Thyroid gland (tissue), 4 donors: ENCODE results near the gene KLLN. TPM values are rescaled to one million over a fixed set of nuclear protein-coding genes. Genes with fewer than 3 reads are reported as not detected.

Source experiments
- DNase-seq, 2 donors: peaks; one replicate each; pipeline ENCODE4 v3.0.0-alpha.2; 2019
- H3K27ac ChIP-seq, 3 donors: fragments of 200-600 bp; sonication (generic); 1 replicate in 2 of 3; 2 replicates in 1 of 3; pipeline ENCODE4 v1.5.1; 2016 to 2019; ENCODE audit warnings: mild to moderate bottlenecking in 1 of 3, moderate library complexity in 1 of 3
- H3K27me3 ChIP-seq: fragments of 200-600 bp; sonication (generic); one replicate; pipeline ENCODE4 v1.5.1; 2019
- H3K36me3 ChIP-seq, 2 donors: fragments of 200-600 bp; sonication (generic); one replicate each; pipeline ENCODE4 v1.5.1; 2016 to 2019
- H3K4me1 ChIP-seq, 2 donors: fragments of 200-600 bp; sonication (generic); one replicate each; pipeline ENCODE4 v1.5.1; 2017 to 2019
- H3K4me3 ChIP-seq, 3 donors: fragments of 200-600 bp; sonication (generic); replicated peaks in 1 of 3; 1 replicate in 2 of 3; 2 replicates in 1 of 3; pipeline ENCODE4 v1.5.1; 2016; ENCODE audit warnings: mild to moderate bottlenecking in 1 of 3
- H3K9me3 ChIP-seq: fragments of 200-600 bp; sonication (generic); one replicate; pipeline ENCODE4 v1.5.1; 2017
- POLR2A ChIP-seq, 2 donors: fragments of 450-650 bp; IDR thresholded peaks; one replicate each; pipeline ENCODE4 v1.6.1; 2017; ENCODE audit warnings: antibody characterized with exemption in 2 of 2, mild to moderate bottlenecking in 2 of 2, moderate library complexity in 1 of 2
- WGBS, 2 donors: methylation state at CpG; one replicate each; pipeline ENCODE4 v1.1.5; 2017; 5-methylcytosine and 5-hydroxymethylcytosine counted together
- intact Hi-C: fragments of 100-400 bp; cut with DNase I; formaldehyde crosslinking; loops from one replicate; pipeline ENCODE4 v1.15.1; 2023
- small RNA-seq: library from RNA; depleted of rRNA; stranded (forward); fragments of <200 nt; gene quantifications from one replicate; pipeline ENCODE3, GENCODE V24; 2016
- total RNA-seq, 4 donors: library from RNA; depleted of rRNA; stranded (reverse); fragments of >200 nt; gene quantifications; one replicate each; pipeline ENCODE4 v1.2.3, GENCODE V29; 2016
- TF ChIP-seq, protein P1 (sequence below), 6 experiments: fragments of 200-600 bp in 3 of 6; fragments of 450-650 bp in 3 of 6; sonication (generic) in 3 of 6; IDR thresholded peaks; one replicate each; pipeline ENCODE4 v1.5.1; 2016 to 2019; ENCODE audit warnings: antibody characterized with exemption in 6 of 6, mild to moderate bottlenecking in 2 of 6, inconsistent platforms in 1 of 6, moderate library complexity in 1 of 6

KLLN gene
- total RNA-seq, 4 donors from 2014 or later = 0.27 to 1.2 (median 0.54) TPM

DNA sequence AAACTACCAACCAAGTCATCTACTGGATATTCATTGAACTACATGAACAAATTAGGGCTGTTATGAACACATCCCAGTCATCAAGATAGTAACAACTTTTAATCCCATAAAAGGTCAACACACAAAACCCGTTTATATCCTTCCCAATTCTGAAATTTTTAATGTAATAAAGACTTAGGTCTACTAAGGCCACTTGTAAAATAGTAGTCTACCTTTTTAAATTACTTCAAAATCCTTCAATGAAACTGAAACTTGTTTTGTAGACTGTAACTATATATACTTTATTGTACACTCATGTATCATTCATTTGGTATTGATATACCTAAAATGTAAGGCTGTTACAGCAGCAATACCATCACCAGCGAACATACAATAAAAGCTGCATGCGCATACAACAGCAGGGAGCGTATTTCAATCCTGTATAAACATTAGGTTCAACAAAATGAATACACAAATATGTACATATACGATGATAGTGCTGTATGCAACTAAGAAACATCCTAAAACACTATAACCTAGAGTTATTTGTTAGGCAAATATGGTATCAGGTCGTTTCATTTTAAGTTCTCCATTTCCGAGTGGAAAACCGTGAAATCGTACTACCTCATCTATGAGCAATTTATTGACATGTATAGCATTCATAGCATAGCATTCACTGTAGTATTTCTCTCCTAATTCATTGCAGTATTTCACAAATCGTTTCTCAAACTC, 46.3 kb downstream of the KLLN start:
- H3K4me1 ChIP-seq = peaks cover 0 to 13% of the 10 kb centered on the region in 2 donors
- peak overlapping the region; percentile 75 to 85 (median 80) for H3K27ac ChIP-seq
- H3K4me3 ChIP-seq = peak overlapping the region; percentile 19 to 65 (median 64)
- no peaks in the 10 kb centered on the region for H3K36me3 ChIP-seq
- 24 to 26% methylated on average over 10 of the region's 10 CpGs for WGBS, 2 donors
- intact Hi-C loops = no loop called here
- no peak for DNase-seq
- H3K9me3 ChIP-seq = no peaks in the 10 kb centered on the region
- TF ChIP-seq, protein P1, sequence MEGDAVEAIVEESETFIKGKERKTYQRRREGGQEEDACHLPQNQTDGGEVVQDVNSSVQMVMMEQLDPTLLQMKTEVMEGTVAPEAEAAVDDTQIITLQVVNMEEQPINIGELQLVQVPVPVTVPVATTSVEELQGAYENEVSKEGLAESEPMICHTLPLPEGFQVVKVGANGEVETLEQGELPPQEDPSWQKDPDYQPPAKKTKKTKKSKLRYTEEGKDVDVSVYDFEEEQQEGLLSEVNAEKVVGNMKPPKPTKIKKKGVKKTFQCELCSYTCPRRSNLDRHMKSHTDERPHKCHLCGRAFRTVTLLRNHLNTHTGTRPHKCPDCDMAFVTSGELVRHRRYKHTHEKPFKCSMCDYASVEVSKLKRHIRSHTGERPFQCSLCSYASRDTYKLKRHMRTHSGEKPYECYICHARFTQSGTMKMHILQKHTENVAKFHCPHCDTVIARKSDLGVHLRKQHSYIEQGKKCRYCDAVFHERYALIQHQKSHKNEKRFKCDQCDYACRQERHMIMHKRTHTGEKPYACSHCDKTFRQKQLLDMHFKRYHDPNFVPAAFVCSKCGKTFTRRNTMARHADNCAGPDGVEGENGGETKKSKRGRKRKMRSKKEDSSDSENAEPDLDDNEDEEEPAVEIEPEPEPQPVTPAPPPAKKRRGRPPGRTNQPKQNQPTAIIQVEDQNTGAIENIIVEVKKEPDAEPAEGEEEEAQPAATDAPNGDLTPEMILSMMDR (IDR thresholded peaks at IDR 0.05) = no peak
- TF ChIP-seq POLR2A (IDR thresholded peaks at IDR 0.05) = no peak
- H3K27me3 ChIP-seq = no peaks in the 10 kb centered on the region

DNA sequence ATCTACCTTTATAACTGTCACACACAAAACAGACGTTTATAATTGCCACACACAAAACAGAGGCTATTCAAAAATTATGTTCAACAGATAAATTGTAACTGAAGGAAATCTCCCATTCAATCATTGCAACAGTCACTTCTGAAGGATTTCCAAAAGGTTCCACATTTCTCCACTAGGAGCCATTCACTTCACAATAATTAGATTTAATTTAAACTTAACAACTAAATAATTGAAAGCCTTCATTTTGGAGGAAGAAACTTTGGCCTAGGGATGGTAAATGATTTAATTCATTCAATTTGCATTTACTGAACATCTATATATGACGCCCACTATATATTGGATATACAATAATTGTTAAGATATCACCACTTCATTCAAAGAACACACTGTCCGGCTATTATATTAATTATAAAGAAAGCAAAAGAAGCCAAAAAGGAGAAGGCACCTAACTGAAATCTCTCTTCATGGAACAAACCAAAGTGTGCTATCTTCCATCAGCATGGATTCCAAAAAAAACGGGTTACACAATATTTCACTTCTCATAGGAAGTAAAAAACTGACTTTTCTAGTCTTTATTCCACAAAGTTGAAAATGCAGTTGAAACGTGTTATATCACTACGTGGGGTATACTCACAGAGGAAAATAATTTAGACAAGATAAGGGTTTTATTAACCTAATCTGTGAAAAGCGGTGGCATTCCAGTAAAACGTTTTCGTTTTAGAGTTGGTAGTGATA, 47.0 kb downstream of the KLLN start:
- Histone ChIP-seq H3K36me3 (no peaks in the 10 kb centered on the region), H3K27me3 (no peaks in the 10 kb centered on the region), H3K4me1 (peaks cover 0 to 13% of the 10 kb centered on the region in 2 donors), H3K27ac (no peak overlapping the region), H3K9me3 (no peaks in the 10 kb centered on the region), H3K4me3 (no peak overlapping the region)
- 80% methylated on average over 9 of the region's 9 CpGs for WGBS, 2 donors
- no peak for DNase-seq
- intact Hi-C loops = no loop called here
- TF ChIP-seq POLR2A (IDR thresholded peaks at IDR 0.05) = no peak
- TF ChIP-seq, protein P1 (IDR thresholded peaks at IDR 0.05) = no peak

Small RNA genes within 50 kb of the gene (small RNA-seq; reads per million reads assigned to genes)
- gene RN7SL78P = not detected

Other genes with a start within 250 kb of the KLLN start
- gene PAPSS2, start 203.7 kb downstream of the KLLN start, total RNA-seq = 10 to 100 TPM; 25.5 to 32.1 (median 28.8) TPM
- gene ATAD1, start 45.3 kb downstream of the KLLN start, total RNA-seq = 10 to 100 TPM; 40.3 to 72.1 (median 53.7) TPM
- gene PTEN, start 92 bp upstream of the KLLN start, total RNA-seq = 100 to 1,000 TPM; 112 to 183 (median 150) TPM